ENCODE measurements around the gene VPS16. TPM values are rescaled to one million over a fixed set of nuclear protein-coding genes. Genes with fewer than 3 reads are reported as not detected.
A peak's percentile ranks its signal among the peaks of the same experiment; 100 is the strongest.

Gene VPS16
- total and polyA plus RNA-seq, 8 donors, result 19.2 to 93.4 (median 23.8) TPM

GRCh38 chr20:2874456-2874855, 33.9 kb downstream of the VPS16 start:
- WGBS, 2 donors, result 29 to 31% methylated on average over 7 of the region's 7 CpGs
- DNase-seq, result no peak

GRCh38 chr20:2875690-2876203, 35.2 kb downstream of the VPS16 start:
- 90 to 91% methylated on average over 5 of the region's 5 CpGs for WGBS, 2 donors
- Histone ChIP-seq H3K36me3 (no peaks in the 10 kb centered on the region), H3K27ac (no peak overlapping the region), H3K4me1 (peaks cover 0 to 11% (median 4%) of the 10 kb centered on the region in 3 donors), H3K27me3 (no peaks in the 10 kb centered on the region), H3K4me3 (no peak overlapping the region), H3K9me3 (no peaks in the 10 kb centered on the region)
- intact Hi-C loops (cut with DNase I), result no loop called here
- TF ChIP-seq CTCF (IDR thresholded peaks at IDR 0.05), result no peak
- ATAC-seq (no peak), FAIRE-seq (no peak), DNase-seq (no peak)

More at GRCh38 chr20:2874456-2874855, 33.9 kb downstream of the VPS16 start:
- no peaks in the 10 kb centered on the region for H3K36me3 ChIP-seq
- H3K27ac ChIP-seq, result no peak overlapping the region
- FAIRE-seq (no peak), ATAC-seq (no peak)
- H3K9me3 ChIP-seq, result no peaks in the 10 kb centered on the region
- TF ChIP-seq CTCF (IDR thresholded peaks at IDR 0.05), result no peak
- peaks cover 0 to 11% (median 4%) of the 10 kb centered on the region in 3 donors for H3K4me1 ChIP-seq
- peak overlapping the region in 2 of 4 donors; percentile 94 to 96 for H3K4me3 ChIP-seq
- intact Hi-C loops (cut with DNase I), result no loop called here
- no peaks in the 10 kb centered on the region for H3K27me3 ChIP-seq

GRCh38 chr20:2878515-2878914, 38.0 kb downstream of the VPS16 start:
- Histone ChIP-seq H3K27ac (no peak overlapping the region), H3K36me3 (no peaks in the 10 kb centered on the region), H3K27me3 (no peaks in the 10 kb centered on the region), H3K4me1 (peaks cover 0 to 9% (median 4%) of the 10 kb centered on the region in 3 donors), H3K9me3 (no peaks in the 10 kb centered on the region), H3K4me3 (no peak overlapping the region)
- DNase-seq (no peak), ATAC-seq (no peak), FAIRE-seq (no peak)
- WGBS, 2 donors, result 94 to 100% methylated on average over 1 of the region's 1 CpG
- intact Hi-C loops (cut with DNase I), result no loop called here
- TF ChIP-seq CTCF (IDR thresholded peaks at IDR 0.05), result no peak

GRCh38 chr20:2879146-2879545, 38.6 kb downstream of the VPS16 start:
- Histone ChIP-seq H3K27ac (no peak overlapping the region), H3K27me3 (no peaks in the 10 kb centered on the region), H3K36me3 (no peaks in the 10 kb centered on the region), H3K9me3 (no peaks in the 10 kb centered on the region), H3K4me3 (no peak overlapping the region), H3K4me1 (peaks cover 0 to 9% (median 4%) of the 10 kb centered on the region in 3 donors)
- DNase-seq, result no peak
- no peak for FAIRE-seq
- intact Hi-C loops (cut with DNase I), result no loop called here
- peak in 2 of 4 donors; percentile 26 to 30 for ATAC-seq
- TF ChIP-seq CTCF (IDR thresholded peaks at IDR 0.05), result no peak
- WGBS, 2 donors, result 86 to 88% methylated on average over 3 of the region's 3 CpGs

GRCh38 chr20:2880650-2881049, 40.1 kb downstream of the VPS16 start:
- no peaks in the 10 kb centered on the region for H3K9me3 ChIP-seq
- no peak for ATAC-seq
- DNase-seq, result no peak
- H3K27me3 ChIP-seq, result no peaks in the 10 kb centered on the region
- no peak overlapping the region for H3K4me3 ChIP-seq
- H3K27ac ChIP-seq, result no peak overlapping the region
- TF ChIP-seq CTCF (IDR thresholded peaks at IDR 0.05), result no peak
- no peaks in the 10 kb centered on the region for H3K4me1 ChIP-seq
- intact Hi-C loops (cut with DNase I), result no loop called here
- H3K36me3 ChIP-seq, result no peaks in the 10 kb centered on the region
- no peak for FAIRE-seq
- WGBS, 2 donors, result 85 to 93% methylated on average over 7 of the region's 7 CpGs

All from pancreas (tissue), 10 donors.